Suppressor macrophage (primary cell): Measurements from ENCODE around the gene RUNX1.

Experiments used
- DNase-seq, 4 experiments: peaks; one replicate each; pipeline ENCODE4 v3.0.0-alpha.2; 2020 to 2022

The RUNX1 gene

GRCh38 chr21:35035581-35035980, 13.5 kb downstream of the RUNX1 start:
- no peak for DNase-seq

- DNase-seq: no peak
These were observed 14.0 kb downstream of the RUNX1 start for GRCh38 chr21:35035116-35035515.

GRCh38 chr21:35034203-35034926, 14.7 kb downstream of the RUNX1 start:
- DNase-seq: no peak

GRCh38 chr21:35032474-35033263, 16.4 kb downstream of the RUNX1 start:
- DNase-seq: peak in 3 of 4 experiments; percentile 21 to 45 (median 23)

- no peak for DNase-seq
These were observed 20.6 kb downstream of the RUNX1 start for GRCh38 chr21:35028451-35028978.

- peak in 2 of 4 experiments; percentile 15 to 31 for DNase-seq
These were observed 21.3 kb downstream of the RUNX1 start for GRCh38 chr21:35027563-35028450.

- peak; percentile 85 to 92 (median 89) for DNase-seq
These were observed 22.2 kb downstream of the RUNX1 start for GRCh38 chr21:35026617-35027562.

GRCh38 chr21:35026153-35026500, 23.0 kb downstream of the RUNX1 start:
- DNase-seq: no peak

GRCh38 chr21:35025206-35026152, 23.6 kb downstream of the RUNX1 start:
- peak in 3 of 4 experiments; percentile 32 to 40 (median 37) for DNase-seq

GRCh38 chr21:35024513-35024912, 24.6 kb downstream of the RUNX1 start:
- no peak for DNase-seq

GRCh38 chr21:35024071-35024420, 25.1 kb downstream of the RUNX1 start:
- DNase-seq: no peak

GRCh38 chr21:35023396-35024070, 25.6 kb downstream of the RUNX1 start:
- DNase-seq: no peak

- no peak for DNase-seq
These were observed 27.6 kb downstream of the RUNX1 start for GRCh38 chr21:35021546-35021945.

- DNase-seq: no peak
These were observed 28.2 kb downstream of the RUNX1 start for GRCh38 chr21:35020902-35021301.

- peak in 1 of 4 experiments; percentile 9 for DNase-seq
These were observed 28.7 kb downstream of the RUNX1 start for GRCh38 chr21:35020436-35020835.

GRCh38 chr21:35019631-35020032, 29.5 kb downstream of the RUNX1 start:
- DNase-seq: no peak

GRCh38 chr21:35017256-35017655, 31.8 kb downstream of the RUNX1 start:
- DNase-seq: no peak

GRCh38 chr21:35016517-35017188, 32.4 kb downstream of the RUNX1 start:
- no peak for DNase-seq

GRCh38 chr21:35016071-35016470, 33.0 kb downstream of the RUNX1 start:
- DNase-seq: no peak
